GM15510 (cell line): ENCODE data around the gene SCRN3.

Experiments
- POLR2A ChIP-seq: IDR thresholded peaks from 3 replicates; pipeline ENCODE4 v1.6.1; 2011; ENCODE audit warnings: borderline replicate concordance; ENCODE audit not compliant: insufficient read length; ENCODE audit errors: extremely low read depth

The SCRN3 gene

GRCh38 chr2:174397773-174398172 lies 2.2 kb downstream of the SCRN3 start:
- TF ChIP-seq POLR2A = no peak

GRCh38 chr2:174399171-174399570 lies 3.6 kb downstream of the SCRN3 start:
- no peak for TF ChIP-seq POLR2A

GRCh38 chr2:174400853-174401252 lies 5.3 kb downstream of the SCRN3 start:
- no peak for TF ChIP-seq POLR2A

- no peak for TF ChIP-seq POLR2A
Measured at GRCh38 chr2:174403628-174404027, 8.1 kb downstream of the SCRN3 start.

GRCh38 chr2:174412256-174412655 lies 16.7 kb downstream of the SCRN3 start:
- no peak for TF ChIP-seq POLR2A

- TF ChIP-seq POLR2A = no peak
Measured at GRCh38 chr2:174428214-174428613, 32.7 kb downstream of the SCRN3 start.

GRCh38 chr2:174430066-174430465 lies 34.5 kb downstream of the SCRN3 start:
- no peak for TF ChIP-seq POLR2A

GRCh38 chr2:174431902-174432301 lies 36.4 kb downstream of the SCRN3 start:
- TF ChIP-seq POLR2A = no peak

GRCh38 chr2:174436351-174436750 lies 40.8 kb downstream of the SCRN3 start:
- no peak for TF ChIP-seq POLR2A

GRCh38 chr2:174438146-174438886 lies 42.8 kb downstream of the SCRN3 start:
- no peak for TF ChIP-seq POLR2A

GRCh38 chr2:174439323-174439722 lies 43.8 kb downstream of the SCRN3 start:
- no peak for TF ChIP-seq POLR2A

GRCh38 chr2:174439950-174440349 lies 44.4 kb downstream of the SCRN3 start:
- TF ChIP-seq POLR2A = no peak

GRCh38 chr2:174442546-174443510 lies 47.3 kb downstream of the SCRN3 start:
- TF ChIP-seq POLR2A = no peak

GRCh38 chr2:174444761-174445160 lies 49.2 kb downstream of the SCRN3 start:
- no peak for TF ChIP-seq POLR2A

- TF ChIP-seq POLR2A = no peak
Measured at GRCh38 chr2:174445248-174445647, 49.7 kb downstream of the SCRN3 start.
